GM12891 (cell line): Measurements from ENCODE around the gene IQCK.

Source experiments
- PAX5 ChIP-seq: IDR thresholded peaks from 2 replicates; pipeline ENCODE4 v1.6.1; 2011; ENCODE audit warnings: low read length, moderate library complexity, mild to moderate bottlenecking; ENCODE audit not compliant: insufficient read depth, severe bottlenecking
- POLR2A ChIP-seq: IDR thresholded peaks from 2 replicates; pipeline ENCODE4 v1.6.1; 2011; ENCODE audit warnings: low read depth, low read length, control low read depth
- POLR2AphosphoS5 ChIP-seq: IDR thresholded peaks from 2 replicates; pipeline ENCODE4 v1.6.1; 2011; ENCODE audit warnings: low read depth, low read length, control low read depth
- POU2F2 ChIP-seq: IDR thresholded peaks from 2 replicates; pipeline ENCODE4 v1.6.1; 2011; ENCODE audit warnings: low read depth, mild to moderate bottlenecking, control low read depth, low read length, moderate library complexity
- SPI1 ChIP-seq: IDR thresholded peaks from 2 replicates; pipeline ENCODE4 v1.6.1; 2011; ENCODE audit warnings: low read depth, low read length, control low read depth
- TAF1 ChIP-seq: IDR thresholded peaks from 2 replicates; pipeline ENCODE4 v1.6.1; 2011; ENCODE audit warnings: low read depth, low read length, control low read depth

- TF ChIP-seq POLR2A (no peak), TAF1 (no peak), POLR2AphosphoS5 (no peak), POU2F2 (no peak), SPI1 (no peak), PAX5 (no peak)
Measured at GRCh38 chr16:19835196-19835595, 117.1 kb downstream of the IQCK start.
